NCI-H748 (cell line): Measurements from ENCODE around the gene MARVELD2.
"Not testable (repeated sequence)": the region's sequence is repeated elsewhere in the genome, so short reads cannot be mapped to it uniquely, and the experiment has no call there.

Experiments
- DNase-seq: peaks from one replicate; lab custom pipeline; 2025; ENCODE audit not compliant: unreplicated experiment; lab: John Stamatoyannopoulos, UW

Gene MARVELD2, protein sequence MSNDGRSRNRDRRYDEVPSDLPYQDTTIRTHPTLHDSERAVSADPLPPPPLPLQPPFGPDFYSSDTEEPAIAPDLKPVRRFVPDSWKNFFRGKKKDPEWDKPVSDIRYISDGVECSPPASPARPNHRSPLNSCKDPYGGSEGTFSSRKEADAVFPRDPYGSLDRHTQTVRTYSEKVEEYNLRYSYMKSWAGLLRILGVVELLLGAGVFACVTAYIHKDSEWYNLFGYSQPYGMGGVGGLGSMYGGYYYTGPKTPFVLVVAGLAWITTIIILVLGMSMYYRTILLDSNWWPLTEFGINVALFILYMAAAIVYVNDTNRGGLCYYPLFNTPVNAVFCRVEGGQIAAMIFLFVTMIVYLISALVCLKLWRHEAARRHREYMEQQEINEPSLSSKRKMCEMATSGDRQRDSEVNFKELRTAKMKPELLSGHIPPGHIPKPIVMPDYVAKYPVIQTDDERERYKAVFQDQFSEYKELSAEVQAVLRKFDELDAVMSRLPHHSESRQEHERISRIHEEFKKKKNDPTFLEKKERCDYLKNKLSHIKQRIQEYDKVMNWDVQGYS

DNA sequence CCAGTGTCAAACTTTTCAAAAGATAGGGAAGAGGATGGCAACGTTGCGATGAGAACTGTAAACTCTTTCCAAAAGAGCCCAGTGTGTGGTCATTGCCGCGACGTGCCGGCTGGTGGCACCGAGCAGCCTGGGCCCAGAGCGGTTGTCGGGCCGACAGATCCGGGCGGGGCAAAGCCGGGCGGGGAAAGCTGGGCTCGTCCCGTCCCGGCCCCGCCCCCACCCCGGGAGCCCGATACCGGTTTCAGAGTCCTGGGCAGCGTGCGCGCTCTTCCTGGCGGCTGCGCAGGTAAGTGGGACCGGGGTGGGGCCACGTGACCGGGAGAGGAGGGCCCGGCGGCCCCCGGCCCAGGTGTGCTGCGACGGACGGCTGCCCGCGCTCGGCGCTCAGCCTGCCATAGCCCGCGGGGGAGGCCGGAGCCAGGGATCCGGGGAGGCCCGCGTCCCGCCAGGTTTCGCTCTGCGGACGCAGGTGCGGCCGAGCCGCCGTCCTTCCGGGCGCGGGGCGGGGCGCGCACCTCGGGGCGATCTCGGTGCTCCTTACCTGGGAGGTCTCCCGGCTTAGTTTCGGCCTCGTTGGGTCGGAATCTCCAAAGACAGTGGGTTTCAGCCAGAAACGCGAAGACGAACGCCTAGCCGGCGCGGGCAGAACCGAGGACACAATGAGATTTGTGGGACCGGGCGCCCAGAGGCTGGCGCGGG is at the start of gene MARVELD2:
TSS of gene MARVELD2 (plus strand) at position 232 of the 699 bp plus-strand sequence. CDS start 4,270 bp downstream, outside the sequence.
- DNase-seq, result peak; percentile 96

GRCh38 chr5:69367697-69368279 is 47.1 kb upstream of the MARVELD2 start:
- DNase-seq, result no peak

DNA sequence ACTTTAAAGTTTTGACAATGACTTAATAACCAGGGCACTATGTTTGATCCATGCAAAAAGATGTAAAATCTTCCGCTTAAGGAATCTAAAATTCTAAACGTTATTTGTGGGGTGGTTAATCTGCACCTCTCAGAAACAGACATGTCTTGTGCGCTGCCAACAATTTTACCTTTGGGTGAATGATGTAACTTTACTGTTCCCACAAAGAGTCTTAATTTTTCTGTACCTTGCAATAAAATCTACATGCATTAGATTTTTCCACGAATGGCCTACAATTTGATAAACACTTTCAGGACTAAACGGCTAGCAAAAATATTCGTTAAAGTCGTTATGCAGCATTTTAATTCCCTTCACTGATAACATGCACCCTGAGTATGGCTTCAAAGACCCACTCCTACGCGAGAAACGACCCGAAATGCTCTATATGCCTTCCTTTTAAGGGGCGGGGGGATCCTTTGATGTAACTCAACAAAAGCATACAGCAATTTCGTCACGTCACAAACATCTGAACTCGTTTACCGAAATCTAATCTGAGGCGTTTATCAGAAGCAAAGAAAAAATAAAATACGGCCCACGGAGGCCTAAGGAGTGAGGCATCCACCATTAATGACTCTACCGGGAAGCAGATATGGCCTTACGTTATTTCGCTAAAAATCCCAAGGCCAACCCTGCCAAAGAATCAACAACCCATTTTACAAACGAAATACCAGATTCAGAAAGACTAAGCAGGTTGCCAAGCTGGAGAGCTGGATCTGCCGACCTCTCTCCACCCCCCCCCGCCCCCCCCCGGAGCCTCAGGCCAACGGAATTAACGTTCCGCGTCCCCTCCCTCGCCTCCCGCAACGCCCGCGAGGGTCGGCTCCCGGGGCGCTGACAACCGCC is 46.2 kb upstream of the MARVELD2 start:
- DNase-seq, result peak; percentile 58

- DNase-seq, result peak; percentile 95
These were observed 45.4 kb upstream of the MARVELD2 start, which contains the start of the genes AK6, RAD17 and TAF9 for GRCh38 chr5:69369340-69370121. Gene AK6 (minus strand): TSS chr5:69369520. CDS start chr5:69369490, 30 bp downstream. Gene RAD17 (plus strand): TSS chr5:69369818. CDS start chr5:69372209, 2,391 bp downstream. Gene TAF9 (minus strand): TSS chr5:69369520. CDS start chr5:69365737, 3,783 bp downstream.

DNA sequence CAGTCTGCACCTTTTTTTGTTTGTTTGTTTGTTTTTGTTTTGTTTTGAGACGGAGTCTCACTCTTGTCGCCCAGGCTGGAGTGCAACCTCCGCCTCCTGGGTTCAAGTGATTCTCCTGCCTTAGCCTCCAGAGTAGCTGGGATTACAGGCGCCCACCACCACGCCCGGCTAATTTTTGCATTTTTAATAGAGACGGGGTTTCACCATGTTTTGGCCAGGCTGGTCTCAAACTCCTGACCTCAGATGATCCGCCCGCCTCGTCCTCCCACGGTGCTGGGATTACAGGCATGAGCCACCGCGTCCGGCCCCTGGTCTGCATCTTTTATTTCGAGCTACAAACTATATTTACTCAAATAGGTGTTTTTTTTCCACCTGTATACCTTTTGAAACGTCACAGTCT is 44.6 kb upstream of the MARVELD2 start:
- not testable (repeated sequence) for DNase-seq

DNA sequence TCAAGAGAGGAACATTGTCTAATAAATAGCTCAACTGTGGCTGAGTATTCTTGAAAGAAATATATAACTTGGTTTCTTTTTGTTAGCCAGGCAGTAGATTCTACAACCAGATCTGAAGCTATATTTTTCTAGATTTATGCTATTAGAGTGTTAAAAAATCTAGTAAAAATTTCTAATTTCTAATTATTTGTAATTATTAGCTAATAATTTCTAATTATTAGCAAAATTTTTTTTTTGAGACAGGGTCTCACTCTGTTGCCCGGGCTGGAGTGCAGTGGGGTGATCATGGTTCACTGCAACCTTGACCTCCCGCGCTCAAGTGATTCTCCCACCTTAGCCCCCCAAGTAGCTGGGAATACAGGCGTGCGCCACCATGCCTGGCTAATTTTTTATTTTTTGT is 42.5 kb upstream of the MARVELD2 start:
- DNase-seq, result no peak

DNA sequence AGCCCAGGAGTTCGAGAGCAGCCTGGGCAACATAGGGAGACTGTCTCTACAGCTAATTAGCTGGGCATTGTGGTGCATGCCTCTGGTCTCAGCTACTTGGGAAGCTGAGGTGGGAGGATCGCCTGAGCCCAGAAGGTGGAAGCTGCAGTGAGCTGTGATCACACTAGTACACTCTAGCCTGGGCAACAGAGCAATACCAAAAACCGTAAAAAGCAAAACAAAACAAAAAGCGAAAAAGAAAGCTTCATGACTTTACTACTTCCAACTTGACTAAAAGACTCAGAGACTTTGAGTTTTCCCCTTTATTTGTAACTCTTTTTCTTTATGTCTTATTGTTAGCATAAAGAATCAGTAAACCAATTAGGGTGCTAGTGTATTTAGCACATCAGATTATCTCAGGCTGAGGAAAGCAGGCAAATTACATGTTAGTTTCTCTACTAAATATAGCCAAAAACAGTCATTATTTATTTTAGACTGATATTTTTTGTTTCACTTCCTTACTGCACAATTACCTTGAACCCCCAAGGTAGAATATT is 39.9 kb upstream of the MARVELD2 start:
- DNase-seq, result no peak

- DNase-seq, result no peak
These were observed 36.5 kb upstream of the MARVELD2 start for GRCh38 chr5:69378376-69378775.

DNA sequence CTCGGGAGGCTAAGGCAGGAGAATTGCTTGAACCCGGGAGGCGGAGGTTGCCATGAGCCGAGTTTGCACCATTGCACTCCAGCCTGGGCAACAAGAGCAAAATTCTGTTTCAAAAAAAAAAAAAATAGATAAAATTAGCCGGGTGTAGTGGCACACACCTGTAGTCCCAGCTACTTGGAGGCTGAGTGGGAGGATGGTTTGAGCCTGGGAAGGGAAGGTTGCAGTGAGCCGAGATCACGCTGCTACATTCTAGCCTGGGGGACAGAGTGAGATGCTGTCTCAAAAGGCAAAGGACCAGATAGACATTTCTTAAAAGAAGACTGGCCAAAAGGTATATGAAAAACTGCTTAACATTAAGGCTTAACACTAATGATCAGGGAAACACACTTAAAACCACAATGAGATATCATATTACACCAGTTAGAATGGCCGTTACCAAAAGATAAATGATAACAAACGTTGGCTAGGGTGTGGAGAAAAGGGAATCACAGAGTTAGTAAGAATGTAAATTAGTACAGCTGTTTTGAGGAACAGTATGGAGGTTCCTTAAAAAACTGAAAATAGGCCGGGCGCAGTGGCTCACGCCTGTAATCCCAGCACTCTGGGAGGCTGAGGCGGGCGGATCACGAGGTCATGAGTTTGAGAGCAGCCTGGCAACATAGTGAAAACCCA is 10.1 kb upstream of the MARVELD2 start:
- DNase-seq, result no peak

- peak; percentile 59 for DNase-seq
These were observed 655 bp downstream of the MARVELD2 start for GRCh38 chr5:69415584-69415958.

GRCh38 chr5:69416180-69416579 is 1.3 kb downstream of the MARVELD2 start:
- DNase-seq, result peak; percentile 57

DNA sequence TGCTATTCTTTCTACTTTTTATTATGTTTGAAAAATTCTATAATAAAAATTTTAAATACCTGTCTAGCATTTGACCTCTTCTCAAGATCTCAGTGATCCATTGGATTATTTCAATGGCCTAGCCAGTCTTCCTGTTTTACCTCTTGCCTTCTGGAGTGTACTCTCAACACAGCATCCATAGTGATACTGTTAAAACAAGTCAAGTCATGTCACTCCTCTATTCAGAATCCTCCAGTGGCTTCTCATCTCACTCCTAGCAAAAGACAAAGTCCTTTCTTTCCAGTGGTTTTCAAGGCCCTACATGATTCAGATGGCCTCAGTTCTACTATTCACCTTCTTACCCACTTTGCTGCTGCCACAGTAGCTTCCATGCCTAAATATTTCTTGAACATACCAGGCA is 1.8 kb downstream of the MARVELD2 start:
- no peak for DNase-seq

- no peak for DNase-seq
These were observed 3.6 kb downstream of the MARVELD2 start for GRCh38 chr5:69418554-69418953.

- DNase-seq, result no peak
These were observed 16.7 kb downstream of the MARVELD2 start for GRCh38 chr5:69431424-69432303.

DNA sequence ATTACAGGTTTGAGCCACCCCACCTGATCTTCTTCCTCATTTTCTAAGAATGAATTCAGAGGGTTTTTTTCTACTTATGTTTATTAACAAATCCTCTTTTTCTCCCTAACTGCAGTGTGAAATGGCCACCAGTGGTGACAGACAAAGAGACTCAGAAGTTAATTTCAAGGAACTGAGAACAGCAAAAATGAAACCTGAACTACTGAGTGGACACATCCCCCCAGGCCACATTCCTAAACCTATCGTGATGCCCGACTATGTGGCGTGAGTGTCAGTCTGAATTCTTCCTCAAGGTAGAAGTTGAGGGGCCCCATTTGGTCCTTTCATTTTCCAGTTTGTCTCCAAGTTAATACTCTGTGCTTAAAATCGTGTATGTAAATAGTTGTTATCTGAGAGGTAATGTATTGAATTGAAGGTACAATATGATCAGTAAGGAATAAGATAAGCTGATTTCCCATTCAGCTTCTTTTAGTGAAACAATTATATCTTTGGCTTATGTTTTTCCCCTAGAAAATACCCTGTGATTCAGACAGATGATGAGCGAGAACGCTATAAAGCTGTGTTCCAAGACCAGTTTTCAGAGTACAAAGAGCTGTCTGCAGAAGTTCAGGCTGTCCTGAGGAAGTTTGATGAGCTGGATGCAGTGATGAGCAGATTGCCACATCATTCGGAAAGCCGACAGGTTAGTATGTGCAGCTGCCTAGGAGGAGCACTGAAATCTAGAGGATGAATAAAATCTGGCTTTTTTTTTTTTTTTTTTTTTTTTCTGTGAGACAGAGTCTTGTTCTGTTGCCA is 17.7 kb downstream of the MARVELD2 start:
- DNase-seq, result no peak

- not testable (repeated sequence) for DNase-seq
These were observed 20.5 kb downstream of the MARVELD2 start for GRCh38 chr5:69435276-69435884.
